ENCODE measurements around the gene KSR2. TPM values are rescaled to one million over a fixed set of nuclear protein-coding genes. Genes with fewer than 3 reads are reported as not detected.

The KSR2 gene
- total RNA-seq, 1 experiment from 2014 or later, result 0.15 TPM

- Histone ChIP-seq H3K27me3 (ENCODE audit: control insufficient read depth, insufficient read depth, low read length) (no peaks in the 10 kb centered on the region), H3K27ac (ENCODE audit: low read length) (no peak overlapping the region), H3K9me3 (ENCODE audit: control insufficient read depth, insufficient read depth, low read depth, low read length) (no peaks in the 10 kb centered on the region), H3K4me1 (ENCODE audit: control insufficient read depth, insufficient read depth, low read length) (no peaks in the 10 kb centered on the region), H3K4me3 (ENCODE audit: low read depth in 2 of 2, low read length in 2 of 2) (no peak overlapping the region), H3K36me3 (ENCODE audit: control insufficient read depth, insufficient read depth, low read length) (no peaks in the 10 kb centered on the region)
- intact Hi-C loops (cut with micrococcal nuclease; ENCODE audit: unreplicated experiment) (no loop called here), in situ Hi-C loops (cut with HindIII; ENCODE audit: low pct_unique_long_range_greater_than_20kb, low sequenced_read_pairs) (no loop called here)
- BruUV-seq (replicated peaks), result no TSS peak
- ChIA-PET CTCF (no interaction called here), POLR2A (no interaction called here)
- DNase-seq (ENCODE audit: low read depth, low spot score) (no peak), ATAC-seq (no peak)
- TF ChIP-seq SIN3A (IDR thresholded peaks at IDR 0.05; ENCODE audit: borderline replicate concordance, insufficient read depth, low read depth, low read length), result no peak
These were observed 266.0 kb downstream of the KSR2 start for GRCh38 chr12:117702741-117703140.

DNA sequence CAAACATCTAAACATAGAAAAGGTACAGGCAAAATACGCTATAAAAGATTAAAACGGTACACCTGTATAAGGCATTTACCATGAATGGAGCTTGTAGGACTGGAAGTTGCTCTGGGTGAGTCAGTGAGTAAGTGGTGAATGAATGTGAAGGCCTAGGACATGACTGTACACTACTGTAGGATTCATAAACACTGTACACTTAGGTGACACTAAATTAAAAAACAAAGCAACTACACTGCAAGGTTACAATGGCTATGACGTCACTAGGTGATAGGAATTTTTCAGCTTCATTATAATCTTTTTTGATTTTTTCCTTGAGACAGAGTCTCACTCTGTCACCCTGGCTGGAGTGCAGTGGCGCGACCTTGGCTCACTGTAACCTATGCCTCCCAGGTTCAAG lies 269.2 kb downstream of the KSR2 start:
- intact Hi-C loops (cut with micrococcal nuclease; ENCODE audit: unreplicated experiment), result no loop called here
- no peaks in the 10 kb centered on the region for H3K27me3 ChIP-seq (ENCODE audit: control insufficient read depth, insufficient read depth, low read length)
- BruUV-seq (replicated peaks), result no TSS peak
- no peak overlapping the region for H3K4me3 ChIP-seq (ENCODE audit: low read depth in 2 of 2, low read length in 2 of 2)
- POLR2A ChIA-PET, result no interaction called here
- no peaks in the 10 kb centered on the region for H3K4me1 ChIP-seq (ENCODE audit: control insufficient read depth, insufficient read depth, low read length)
- no peak for ATAC-seq
- H3K36me3 ChIP-seq (ENCODE audit: control insufficient read depth, insufficient read depth, low read length), result no peaks in the 10 kb centered on the region
- H3K9me3 ChIP-seq (ENCODE audit: control insufficient read depth, insufficient read depth, low read depth, low read length), result no peaks in the 10 kb centered on the region
- H3K27ac ChIP-seq (ENCODE audit: low read length), result no peak overlapping the region
- CTCF ChIA-PET, result interaction anchor here (1.1 kb wide), 1 partner anchor 158 kb away, joined by 4 read pairs; no protein-coding TSS in a partner anchor
- TF ChIP-seq CTCF (IDR thresholded peaks at IDR 0.05) (no peak), SIN3A (IDR thresholded peaks at IDR 0.05; ENCODE audit: borderline replicate concordance, insufficient read depth, low read depth, low read length) (no peak), REST (IDR thresholded peaks at IDR 0.05; ENCODE audit: insufficient read depth in 1 of 2, low read depth in 2 of 2, low read length in 1 of 2) (no peak), POLR2AphosphoS5 (IDR thresholded peaks at IDR 0.05; ENCODE audit: low read depth, low read length) (no peak), TCF7L2 (IDR thresholded peaks at IDR 0.05; ENCODE audit: low read depth, low read length) (no peak)
- in situ Hi-C loops (cut with HindIII; ENCODE audit: low pct_unique_long_range_greater_than_20kb, low sequenced_read_pairs), result no loop called here
- DNase-seq (ENCODE audit: low read depth, low spot score), result no peak

DNA sequence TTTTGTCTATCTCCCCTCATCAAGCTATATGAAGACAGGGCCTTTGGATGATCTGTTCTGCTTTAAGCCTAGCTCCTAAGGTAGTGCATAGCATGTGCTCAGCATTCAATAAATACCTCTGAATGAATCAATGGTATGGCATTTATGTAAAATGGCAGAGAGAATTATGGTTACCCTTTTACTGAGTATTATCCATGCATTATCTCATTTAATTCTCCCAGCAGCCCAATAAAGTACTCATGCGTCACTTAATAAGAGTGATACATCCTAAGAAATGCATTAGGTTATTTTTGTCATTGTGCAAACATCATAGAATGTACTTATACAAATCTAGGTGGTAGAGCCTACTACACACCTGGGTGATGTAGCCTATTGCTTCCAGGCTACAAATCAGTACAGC lies 269.7 kb downstream of the KSR2 start:
- ATAC-seq, result peak; percentile 62; the same call in 1 of the 2 replicates
- intact Hi-C loops (cut with micrococcal nuclease; ENCODE audit: unreplicated experiment), result no loop called here
- POLR2A ChIA-PET, result no interaction called here

More for the DNA sequence above, 269.7 kb downstream of the KSR2 start:
- no peak for DNase-seq (ENCODE audit: low read depth, low spot score)
- H3K27ac ChIP-seq (ENCODE audit: low read length), result no peak overlapping the region
- H3K36me3 ChIP-seq (ENCODE audit: control insufficient read depth, insufficient read depth, low read length), result no peaks in the 10 kb centered on the region
- CTCF ChIA-PET, result interaction anchor here (1.1 kb wide), 1 partner anchor 158 kb away, joined by 4 read pairs; no protein-coding TSS in a partner anchor
- H3K4me1 ChIP-seq (ENCODE audit: control insufficient read depth, insufficient read depth, low read length), result no peaks in the 10 kb centered on the region
- BruUV-seq (replicated peaks), result no TSS peak
- in situ Hi-C loops (cut with HindIII; ENCODE audit: low pct_unique_long_range_greater_than_20kb, low sequenced_read_pairs), result no loop called here
- H3K27me3 ChIP-seq (ENCODE audit: control insufficient read depth, insufficient read depth, low read length), result no peaks in the 10 kb centered on the region
- TF ChIP-seq POLR2AphosphoS5 (IDR thresholded peaks at IDR 0.05; ENCODE audit: low read depth, low read length), result no peak
- no peak for TF ChIP-seq REST (IDR thresholded peaks at IDR 0.05; ENCODE audit: insufficient read depth in 1 of 2, low read depth in 2 of 2, low read length in 1 of 2)
- TF ChIP-seq CTCF (IDR thresholded peaks at IDR 0.05), result no peak
- no peak for TF ChIP-seq SIN3A (IDR thresholded peaks at IDR 0.05; ENCODE audit: borderline replicate concordance, insufficient read depth, low read depth, low read length)
- TF ChIP-seq TCF7L2 (IDR thresholded peaks at IDR 0.05; ENCODE audit: low read depth, low read length), result no peak
- no peaks in the 10 kb centered on the region for H3K9me3 ChIP-seq (ENCODE audit: control insufficient read depth, insufficient read depth, low read depth, low read length)
- no peak overlapping the region for H3K4me3 ChIP-seq (ENCODE audit: low read depth in 2 of 2, low read length in 2 of 2)
